Epithelial cell of proximal tubule (primary cell): ENCODE measurements around the gene KLC1. TPM values are rescaled to one million over a fixed set of nuclear protein-coding genes. Genes with fewer than 3 reads are reported as not detected.

Experiments
- DNase-seq: peaks from one replicate; pipeline ENCODE4 v3.0.0-alpha.2; 2011; ENCODE audit warnings: low read depth
- H3K4me3 ChIP-seq: 2 replicates; pipeline ENCODE4 v1.5.1; 2011; ENCODE audit warnings: low read depth, mild to moderate bottlenecking, low read length
- total RNA-seq: library from RNA; depleted of rRNA; stranded (reverse); fragments of >200 nt; gene quantifications from 2 replicates; pipeline ENCODE4 v1.2.3, GENCODE V29; 2015
- TF ChIP-seq, protein P1 (sequence below): conservative IDR thresholded peaks from 2 replicates; pipeline ENCODE4 v1.5.1; 2012; ENCODE audit warnings: low read depth, mild to moderate bottlenecking, low read length

Gene KLC1
- total RNA-seq, 1 donor from 2014 or later, result 178 TPM

DNA sequence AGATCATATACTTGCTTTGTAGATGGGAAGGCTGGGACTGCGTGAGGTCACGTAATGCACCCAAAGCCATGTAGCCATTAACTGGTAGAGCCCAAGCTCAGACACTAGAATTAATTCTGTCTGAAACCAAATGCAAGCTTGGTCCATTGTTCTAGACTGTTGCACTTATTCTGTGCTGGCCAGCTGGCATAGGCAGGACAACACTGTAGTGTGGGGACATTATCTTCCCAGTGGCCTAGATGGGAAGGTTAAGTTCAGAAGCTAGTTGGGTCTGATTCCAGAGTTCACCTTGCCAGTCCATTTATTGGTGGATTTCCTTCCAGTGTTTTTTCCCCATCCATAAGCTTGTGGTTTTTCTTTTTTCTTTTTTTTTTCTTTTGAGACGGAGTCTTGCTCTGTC lies 39.1 kb downstream of the KLC1 start:
- H3K4me3 ChIP-seq, result no peak overlapping the region

DNA sequence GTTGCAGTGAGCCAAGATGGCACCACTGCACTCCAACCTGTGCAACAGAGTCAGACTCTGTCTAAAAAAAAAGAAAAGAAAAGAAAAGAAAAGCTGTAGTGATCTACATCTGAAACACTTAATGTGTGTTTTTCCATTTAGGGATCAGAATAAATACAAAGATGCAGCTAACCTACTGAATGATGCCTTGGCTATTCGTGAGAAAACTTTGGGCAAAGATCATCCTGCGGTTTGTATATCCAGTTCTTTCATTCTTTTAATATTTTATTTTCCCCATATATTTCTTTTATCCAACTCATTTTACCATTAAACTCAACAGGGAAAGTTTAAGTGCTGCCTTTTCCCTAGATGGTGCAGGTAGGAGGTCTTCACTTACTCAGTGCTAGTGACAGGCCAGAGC lies 40.4 kb downstream of the KLC1 start:
- TF ChIP-seq, protein P1, sequence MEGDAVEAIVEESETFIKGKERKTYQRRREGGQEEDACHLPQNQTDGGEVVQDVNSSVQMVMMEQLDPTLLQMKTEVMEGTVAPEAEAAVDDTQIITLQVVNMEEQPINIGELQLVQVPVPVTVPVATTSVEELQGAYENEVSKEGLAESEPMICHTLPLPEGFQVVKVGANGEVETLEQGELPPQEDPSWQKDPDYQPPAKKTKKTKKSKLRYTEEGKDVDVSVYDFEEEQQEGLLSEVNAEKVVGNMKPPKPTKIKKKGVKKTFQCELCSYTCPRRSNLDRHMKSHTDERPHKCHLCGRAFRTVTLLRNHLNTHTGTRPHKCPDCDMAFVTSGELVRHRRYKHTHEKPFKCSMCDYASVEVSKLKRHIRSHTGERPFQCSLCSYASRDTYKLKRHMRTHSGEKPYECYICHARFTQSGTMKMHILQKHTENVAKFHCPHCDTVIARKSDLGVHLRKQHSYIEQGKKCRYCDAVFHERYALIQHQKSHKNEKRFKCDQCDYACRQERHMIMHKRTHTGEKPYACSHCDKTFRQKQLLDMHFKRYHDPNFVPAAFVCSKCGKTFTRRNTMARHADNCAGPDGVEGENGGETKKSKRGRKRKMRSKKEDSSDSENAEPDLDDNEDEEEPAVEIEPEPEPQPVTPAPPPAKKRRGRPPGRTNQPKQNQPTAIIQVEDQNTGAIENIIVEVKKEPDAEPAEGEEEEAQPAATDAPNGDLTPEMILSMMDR, result no peak
- no peak overlapping the region for H3K4me3 ChIP-seq
- DNase-seq, result no peak

More for the DNA sequence above, 39.1 kb downstream of the KLC1 start:
- TF ChIP-seq, protein P1, result no peak
- no peak for DNase-seq

DNA sequence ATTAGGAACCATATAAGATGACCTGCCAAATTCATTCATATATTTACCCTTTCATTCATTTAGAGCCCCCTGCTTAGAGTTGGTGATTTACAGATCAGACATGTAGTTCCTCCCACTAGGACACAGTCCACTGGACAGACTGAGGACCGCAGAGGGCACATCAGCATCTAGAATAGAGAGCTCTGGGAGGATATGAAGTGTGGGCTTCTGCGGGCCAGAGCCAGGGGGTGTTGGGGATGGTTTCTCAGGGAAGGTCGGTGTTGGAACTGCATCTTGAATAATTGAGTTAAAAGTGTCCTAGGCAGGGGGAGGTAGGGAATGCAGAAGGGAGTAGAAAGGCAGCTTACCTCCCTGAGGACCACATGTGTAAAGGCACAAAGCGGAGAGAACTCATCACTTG lies 42.9 kb downstream of the KLC1 start:
- DNase-seq, result no peak
- TF ChIP-seq, protein P1, result no peak
- H3K4me3 ChIP-seq, result no peak overlapping the region

DNA sequence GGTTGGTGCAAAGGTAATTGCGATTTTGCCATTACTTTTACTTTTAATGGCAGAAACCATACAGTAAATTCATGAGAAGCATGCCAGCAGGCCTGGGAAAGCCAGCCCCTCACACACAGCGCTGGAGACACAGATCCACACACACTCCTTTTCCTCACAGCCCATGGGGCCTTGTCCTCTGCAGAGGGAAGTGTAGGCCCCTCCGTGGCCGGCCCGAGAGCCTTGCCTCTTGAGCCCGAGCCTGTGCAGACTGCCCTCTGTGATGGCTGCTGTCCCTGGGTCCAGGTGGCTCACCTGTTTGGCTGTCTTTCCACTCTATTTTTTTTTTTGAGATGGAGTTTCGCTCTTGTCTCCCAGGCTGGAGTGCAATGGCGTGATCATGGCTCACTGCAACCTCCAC lies 46.9 kb downstream of the KLC1 start:
- TF ChIP-seq, protein P1, result no peak

DNA sequence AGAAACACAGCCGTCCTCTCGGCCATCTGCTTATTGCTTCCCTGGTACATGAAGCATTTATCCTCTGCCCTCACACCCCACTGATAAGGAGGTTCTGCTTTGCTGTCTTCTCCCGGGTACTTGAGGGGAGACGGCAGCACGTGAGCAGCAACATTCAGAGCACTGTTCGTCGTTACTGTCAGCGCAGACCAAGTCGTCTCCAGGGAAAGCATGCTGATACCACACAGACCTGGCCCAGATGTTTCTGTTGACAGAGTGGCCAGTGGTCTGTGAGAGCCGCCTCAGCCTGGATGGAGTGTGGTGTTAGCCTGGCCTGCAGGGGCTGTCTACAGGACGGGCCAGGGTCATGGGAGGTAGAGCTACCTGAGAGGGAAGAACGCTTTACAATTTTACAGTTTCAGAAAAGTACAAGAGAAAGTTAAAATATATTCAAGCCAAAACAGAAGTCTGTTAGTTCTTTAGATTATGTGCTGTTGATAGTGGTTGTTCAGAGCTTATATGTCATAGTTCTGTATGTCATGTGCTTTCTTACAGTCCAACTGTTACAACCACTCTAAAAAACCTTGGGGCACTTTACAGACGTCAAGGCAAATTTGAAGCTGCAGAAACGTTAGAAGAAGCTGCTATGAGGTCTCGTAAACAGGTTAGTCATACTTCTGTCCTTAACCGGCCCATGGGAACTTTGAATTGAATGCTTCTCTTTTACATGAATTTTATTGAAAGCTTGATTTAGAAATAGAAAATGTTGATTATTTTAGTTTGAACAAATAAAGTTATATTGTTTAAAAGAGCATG lies 48.1 kb downstream of the KLC1 start:
- no peak overlapping the region for H3K4me3 ChIP-seq
- TF ChIP-seq, protein P1, result no peak
- DNase-seq, result no peak

More for the DNA sequence above, 46.9 kb downstream of the KLC1 start:
- DNase-seq, result no peak
- H3K4me3 ChIP-seq, result no peak overlapping the region

DNA sequence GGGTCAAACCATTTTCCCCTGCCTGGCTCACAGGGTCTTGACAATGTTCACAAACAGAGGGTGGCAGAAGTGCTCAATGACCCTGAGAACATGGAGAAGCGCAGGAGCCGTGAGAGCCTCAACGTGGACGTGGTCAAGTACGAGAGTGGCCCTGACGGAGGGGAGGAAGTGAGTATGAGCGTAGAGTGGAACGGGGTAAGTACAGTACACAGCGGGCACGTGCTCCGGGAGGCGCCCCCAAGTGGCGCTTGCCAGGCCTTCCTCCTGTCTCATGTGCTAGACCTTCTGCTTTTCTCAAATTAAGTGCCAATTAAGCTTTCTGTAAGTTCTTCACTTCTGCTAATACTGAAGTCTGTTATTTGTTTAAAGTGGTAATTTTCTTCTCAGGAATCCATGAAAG lies 50.3 kb downstream of the KLC1 start:
- TF ChIP-seq, protein P1, result peak; percentile 47
- DNase-seq, result no peak
- no peak overlapping the region for H3K4me3 ChIP-seq
